IMR-90 (cell line): ENCODE data around the gene RGS16. TPM values are rescaled to one million over a fixed set of nuclear protein-coding genes. Genes with fewer than 3 reads are reported as not detected.

Experiments
- ATAC-seq: fragments of 200-7000 bp; cut with Tn5 transposase; 2 replicates; pipeline ENCODE4 v1.9.1; 2020; ENCODE audit warnings: low read depth, mild to moderate bottlenecking, moderate library complexity
- BruUV-seq: library from RNA; stranded (reverse); fragments of 400-500 nt; replicated peaks from 2 replicates; lab custom pipeline; 2021; lab: Mats Ljungman, UMichigan
- CTCF ChIA-PET: fragments of 300-600 bp; formaldehyde crosslinking; extraction: SDS; loops from one replicate; lab custom pipeline; 2021; ENCODE audit warnings: antibody characterized with exemption; lab: Yijun Ruan, JAX
- POLR2A ChIA-PET: fragments of 300-600 bp; sonication (Branson Sonifier 250); formaldehyde crosslinking; loops from one replicate; lab custom pipeline; 2022; ENCODE audit warnings: antibody characterized with exemption; ENCODE audit not compliant: unreplicated experiment; lab: Charles Lee
- DNase-seq: peaks from one replicate; pipeline ENCODE4 v3.0.0; 2013
- H2AFZ ChIP-seq: replicated peaks from 2 replicates; pipeline ENCODE3; 2013; ENCODE audit warnings: low read length, mild to moderate bottlenecking; ENCODE audit not compliant: poor library complexity
- H2AK5ac ChIP-seq: 2 replicates; pipeline ENCODE4 v1.6.1; 2013; ENCODE audit warnings: low read depth, low read length, inconsistent platforms
- H2AK9ac ChIP-seq: replicated peaks from 2 replicates; pipeline ENCODE3; 2013; ENCODE audit warnings: mild to moderate bottlenecking, low read depth, low read length, moderate library complexity; ENCODE audit not compliant: poor library complexity
- H2BK120ac ChIP-seq: 2 replicates; pipeline ENCODE4 v1.6.1; 2013; ENCODE audit warnings: low read depth, low read length, inconsistent platforms
- H2BK15ac ChIP-seq: 3 replicates; pipeline ENCODE4 v1.6.1; 2013; ENCODE audit warnings: low read depth, low read length, inconsistent platforms
- H2BK20ac ChIP-seq: 2 replicates; pipeline ENCODE4 v1.6.1; 2013; ENCODE audit warnings: low read depth, mild to moderate bottlenecking, inconsistent platforms, low read length, moderate library complexity
- H2BK5ac ChIP-seq: 2 replicates; pipeline ENCODE4 v1.6.1; 2013; ENCODE audit warnings: mild to moderate bottlenecking, low read depth, low read length, inconsistent platforms; ENCODE audit not compliant: poor library complexity, severe bottlenecking
- H3K14ac ChIP-seq: replicated peaks from 2 replicates; pipeline ENCODE4 v1.6.1; 2013; ENCODE audit warnings: low read depth, low read length, inconsistent platforms
- H3K18ac ChIP-seq: 2 replicates; pipeline ENCODE4 v1.6.1; 2013; ENCODE audit warnings: low read depth, low read length, control low read depth
- H3K23ac ChIP-seq: 2 replicates; pipeline ENCODE4 v1.6.1; 2013; ENCODE audit warnings: low read depth, low read length, inconsistent platforms
- H3K27ac ChIP-seq: 2 replicates; pipeline ENCODE4 v1.5.1; 2013; ENCODE audit warnings: mild to moderate bottlenecking, control low read depth, low read length; ENCODE audit not compliant: insufficient read depth
- H3K27me3 ChIP-seq: 2 replicates; pipeline ENCODE4 v1.6.1; 2013; ENCODE audit warnings: low read length; ENCODE audit not compliant: control insufficient read depth, insufficient read depth
- H3K36me3 ChIP-seq: 2 replicates; pipeline ENCODE4 v1.6.1; 2013; ENCODE audit warnings: low read length, mixed read lengths; ENCODE audit not compliant: control insufficient read depth, insufficient read depth
- H3K4ac ChIP-seq: 2 replicates; pipeline ENCODE4 v1.6.1; 2013; ENCODE audit warnings: low read depth, low read length, inconsistent platforms
- H3K4me1 ChIP-seq: 2 replicates; pipeline ENCODE4 v1.6.1; 2013; ENCODE audit warnings: low read length, mixed read lengths; ENCODE audit not compliant: control insufficient read depth, insufficient read depth
- H3K4me2 ChIP-seq: 2 replicates; pipeline ENCODE4 v1.6.1; 2013; ENCODE audit warnings: low read depth, mild to moderate bottlenecking, control low read depth, low read length, moderate library complexity
- H3K4me3 ChIP-seq: 2 replicates; pipeline ENCODE4 v1.5.1; 2013; ENCODE audit warnings: low read depth, mild to moderate bottlenecking, control low read depth, low read length, moderate library complexity; ENCODE audit not compliant: insufficient read depth
- H3K56ac ChIP-seq: 2 replicates; pipeline ENCODE4 v1.6.1; 2013; ENCODE audit warnings: low read length, inconsistent platforms; ENCODE audit not compliant: insufficient read depth; ENCODE audit errors: extremely low read depth
- H3K79me1 ChIP-seq, 2 experiments: 2 replicates each; pipeline ENCODE4 v1.6.1; 2013; ENCODE audit warnings: low read length in 2 of 2, inconsistent platforms in 1 of 2, low read depth in 1 of 2
- H3K9ac ChIP-seq: 2 replicates; pipeline ENCODE4 v1.6.1; 2013; ENCODE audit warnings: low read depth, low read length, control low read depth
- H3K9me1 ChIP-seq: 2 replicates; pipeline ENCODE4 v1.6.1; 2013; ENCODE audit warnings: low read length, inconsistent platforms; ENCODE audit not compliant: insufficient read depth
- H3K9me3 ChIP-seq: 2 replicates; pipeline ENCODE4 v1.6.1; 2013; ENCODE audit warnings: low read length; ENCODE audit not compliant: control insufficient read depth, insufficient read depth
- H4K20me1 ChIP-seq: 2 replicates; pipeline ENCODE4 v1.6.1; 2013; ENCODE audit warnings: low read length, inconsistent platforms; ENCODE audit not compliant: insufficient read depth
- H4K5ac ChIP-seq: 2 replicates; pipeline ENCODE4 v1.6.1; 2013; ENCODE audit warnings: mild to moderate bottlenecking, low read depth, low read length, control low read depth
- H4K8ac ChIP-seq, 2 experiments: 2 replicates each; pipeline ENCODE4 v1.6.1; 2013; ENCODE audit warnings: low read depth in 2 of 2, low read length in 2 of 2, control low read depth in 1 of 2, inconsistent platforms in 1 of 2
- H4K91ac ChIP-seq: 2 replicates; pipeline ENCODE4 v1.6.1; 2013; ENCODE audit warnings: low read depth, low read length, inconsistent platforms; ENCODE audit not compliant: insufficient read depth
- BHLHE40 ChIP-seq: fragments of 150-350 bp; IDR thresholded peaks from 2 replicates; pipeline ENCODE4 v1.6.1; 2016; ENCODE audit warnings: mild to moderate bottlenecking, low read depth, low read length
- CEBPB ChIP-seq: IDR thresholded peaks from 2 replicates; pipeline ENCODE4 v1.6.1; 2012; ENCODE audit warnings: low read depth, low read length, improper control_type of control experiment
- CHD1 ChIP-seq: IDR thresholded peaks from 2 replicates; pipeline ENCODE4 v1.6.1; 2012; ENCODE audit warnings: low read depth, low read length, improper control_type of control experiment
- CTCF ChIP-seq: conservative IDR thresholded peaks from 2 replicates; pipeline ENCODE4 v1.5.1; 2012; ENCODE audit warnings: mild to moderate bottlenecking, low read depth, low read length, improper control_type of control experiment
- FOS ChIP-seq: fragments of 150-350 bp; IDR thresholded peaks from 2 replicates; pipeline ENCODE4 v1.6.1; 2016; ENCODE audit warnings: low read depth, low read length
- MAFK ChIP-seq: IDR thresholded peaks from 2 replicates; pipeline ENCODE4 v1.6.1; 2012; ENCODE audit warnings: low read depth, low read length, improper control_type of control experiment
- MAZ ChIP-seq: IDR thresholded peaks from 2 replicates; pipeline ENCODE4 v1.6.1; 2012; ENCODE audit warnings: low read depth, mild to moderate bottlenecking, low read length, improper control_type of control experiment, moderate library complexity, borderline replicate concordance
- MXI1 ChIP-seq: IDR thresholded peaks from 2 replicates; pipeline ENCODE4 v1.6.1; 2012; ENCODE audit warnings: low read depth, mild to moderate bottlenecking, low read length, moderate library complexity, borderline replicate concordance
- NFE2L2 ChIP-seq: fragments of 150-350 bp; IDR thresholded peaks from 2 replicates; pipeline ENCODE4 v1.6.1; 2016; ENCODE audit warnings: low read depth, mild to moderate bottlenecking, low read length
- POLR2A ChIP-seq: IDR thresholded peaks from 2 replicates; pipeline ENCODE4 v1.6.1; 2012; ENCODE audit warnings: mild to moderate bottlenecking, low read depth, low read length
- RAD21 ChIP-seq: IDR thresholded peaks from 2 replicates; pipeline ENCODE4 v1.6.1; 2012; ENCODE audit warnings: low read length, improper control_type of control experiment
- RCOR1 ChIP-seq: IDR thresholded peaks from 2 replicates; pipeline ENCODE4 v1.6.1; 2012; ENCODE audit warnings: mild to moderate bottlenecking, low read length, improper control_type of control experiment; ENCODE audit not compliant: insufficient replicate concordance
- RFX5 ChIP-seq: IDR thresholded peaks from 2 replicates; pipeline ENCODE4 v1.8.0; 2012; ENCODE audit warnings: low read depth, mild to moderate bottlenecking, low read length, moderate library complexity
- SMC3 ChIP-seq: fragments of 150-350 bp; IDR thresholded peaks from 2 replicates; pipeline ENCODE4 v1.6.1; 2016; ENCODE audit warnings: low read depth, mild to moderate bottlenecking, antibody characterized with exemption, low read length, moderate library complexity
- USF2 ChIP-seq: fragments of 150-350 bp; IDR thresholded peaks from 2 replicates; pipeline ENCODE4 v1.6.1; 2017; ENCODE audit warnings: mild to moderate bottlenecking, antibody characterized with exemption, low read length, low read depth
- dilution Hi-C: fragments of 300-500 bp; cut with HindIII; formaldehyde crosslinking; loops from one replicate; pipeline ENCODE4 v1.14.3; 2018; ENCODE audit warnings: low sequenced_read_pairs; ENCODE audit not compliant: unreplicated experiment
- in situ Hi-C: fragments of 300-500 bp; cut with MboI; formaldehyde crosslinking; loops from 3 replicates; pipeline ENCODE4 v1.14.3; 2019; ENCODE audit warnings: low sequenced_read_pairs, inconsistent platforms, mixed read lengths
- intact Hi-C: fragments of 100-400 bp; cut with micrococcal nuclease; formaldehyde crosslinking; loops from 2 replicates; pipeline ENCODE4 v1.10.0; 2022
- polyA plus RNA-seq, 3 experiments: library from polyadenylated mRNA; depleted of rRNA; stranded (reverse); fragments of >200 nt; gene quantifications; 2 replicates each; pipeline ENCODE4 v1.2.3, GENCODE V29; 2012; ENCODE audit warnings: low replicate concordance in 1 of 3
- total RNA-seq: library from RNA; depleted of rRNA; stranded (reverse); fragments of >200 nt; gene quantifications from 2 replicates; pipeline ENCODE4 v1.2.3, GENCODE V29; 2012
- TF ChIP-seq, protein P1 (sequence below): fragments of 150-350 bp; IDR thresholded peaks from 2 replicates; pipeline ENCODE4 v1.6.1; 2016; ENCODE audit warnings: low read depth, mild to moderate bottlenecking, low read length, moderate library complexity, borderline replicate concordance

Gene RGS16
- total and polyA plus RNA-seq, 2 of the 4 experiments (the other 2 are of a cell fraction) = 0.15 to 0.18 TPM

DNA sequence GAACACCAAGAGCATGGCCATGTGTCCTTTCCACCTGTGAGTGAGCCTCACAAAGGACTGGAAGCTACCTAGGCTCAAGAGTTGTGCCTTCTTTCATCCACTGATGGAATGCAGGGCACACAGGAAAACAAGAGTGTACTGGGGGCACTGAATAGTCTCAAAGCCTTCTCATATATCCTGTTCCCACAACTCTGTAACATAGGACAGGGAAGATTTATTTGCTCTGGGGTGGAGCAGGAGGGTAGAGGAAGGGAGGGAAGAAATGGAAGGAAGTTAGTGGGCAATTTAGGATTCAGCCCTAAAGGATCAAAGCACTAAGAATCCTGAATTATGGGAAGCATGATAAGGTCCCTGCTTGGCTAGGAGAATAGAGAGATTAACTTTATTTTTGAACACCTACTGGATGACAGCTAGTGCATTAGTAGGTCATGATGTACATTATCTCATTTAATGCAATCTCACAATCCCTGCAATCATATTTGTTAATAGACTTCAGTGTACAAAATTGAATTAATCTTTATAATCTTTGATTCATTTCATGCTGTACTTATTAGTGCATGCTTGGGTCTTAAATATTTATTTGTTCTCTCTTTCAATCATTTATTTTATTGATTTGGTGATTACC, 27.0 kb upstream of the RGS16 start:
- intact Hi-C loops = no loop called here
- Histone ChIP-seq H3K9me1 (peaks cover 4% of the 10 kb centered on the region; the same call in 1 of the 2 replicates), H4K20me1 (no peaks in the 10 kb centered on the region), H2BK20ac (no peak overlapping the region), H3K79me1 (no peaks in the 10 kb centered on the region), H3K18ac (no peak overlapping the region), H2BK5ac (no peak overlapping the region), H3K36me3 (no peaks in the 10 kb centered on the region), H2AK5ac (no peak overlapping the region), H3K4me1 (peaks cover 2% of the 10 kb centered on the region; the same call in 1 of the 2 replicates), H3K23ac (no peak overlapping the region), H3K9me3 (no peaks in the 10 kb centered on the region), H3K4me2 (no peak overlapping the region), H3K56ac (no peak overlapping the region), H2BK120ac (no peak overlapping the region), H4K91ac (no peak overlapping the region), H2AFZ (no peak overlapping the region), H3K9ac (no peak overlapping the region), H3K4me3 (no peak overlapping the region), H3K4ac (no peak overlapping the region), H2BK15ac (no peak overlapping the region), H4K5ac (no peak overlapping the region), H4K8ac (no peak overlapping the region), H3K14ac (no peak overlapping the region), H3K27ac (no peak overlapping the region), H3K27me3 (peaks cover 14% of the 10 kb centered on the region), H2AK9ac (no peak overlapping the region)
- ATAC-seq = no peak
- no TSS peak for BruUV-seq
- ChIA-PET CTCF (no interaction called here), POLR2A (no interaction called here)
- DNase-seq = no peak
- no peak for TF ChIP-seq RAD21
- TF ChIP-seq NFE2L2 = no peak
- TF ChIP-seq SMC3 = no peak
- TF ChIP-seq, protein P1, sequence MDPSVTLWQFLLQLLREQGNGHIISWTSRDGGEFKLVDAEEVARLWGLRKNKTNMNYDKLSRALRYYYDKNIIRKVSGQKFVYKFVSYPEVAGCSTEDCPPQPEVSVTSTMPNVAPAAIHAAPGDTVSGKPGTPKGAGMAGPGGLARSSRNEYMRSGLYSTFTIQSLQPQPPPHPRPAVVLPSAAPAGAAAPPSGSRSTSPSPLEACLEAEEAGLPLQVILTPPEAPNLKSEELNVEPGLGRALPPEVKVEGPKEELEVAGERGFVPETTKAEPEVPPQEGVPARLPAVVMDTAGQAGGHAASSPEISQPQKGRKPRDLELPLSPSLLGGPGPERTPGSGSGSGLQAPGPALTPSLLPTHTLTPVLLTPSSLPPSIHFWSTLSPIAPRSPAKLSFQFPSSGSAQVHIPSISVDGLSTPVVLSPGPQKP = no peak
- TF ChIP-seq RCOR1 = no peak
- no peak for TF ChIP-seq FOS
- no peak for TF ChIP-seq POLR2A
- TF ChIP-seq USF2 = no peak
- TF ChIP-seq CHD1 = no peak
- no peak for TF ChIP-seq MAZ
- no peak for TF ChIP-seq MXI1
- TF ChIP-seq CEBPB = no peak
- no peak for TF ChIP-seq MAFK
- no peak for TF ChIP-seq RFX5
- no peak for TF ChIP-seq CTCF
- no peak for TF ChIP-seq BHLHE40
- in situ Hi-C loops = no loop called here
- dilution Hi-C loops = no loop called here
